ENCODE data around the gene FBXO21. TPM values are rescaled to one million over a fixed set of nuclear protein-coding genes. Genes with fewer than 3 reads are reported as not detected.
"Not testable (repeated sequence)": the region's sequence is repeated elsewhere in the genome, so short reads cannot be mapped to it uniquely, and the experiment has no call there.

Gene FBXO21
- total RNA-seq, 4 donors from 2014 or later: 80.2 to 95.8 (median 81.9) TPM

DNA sequence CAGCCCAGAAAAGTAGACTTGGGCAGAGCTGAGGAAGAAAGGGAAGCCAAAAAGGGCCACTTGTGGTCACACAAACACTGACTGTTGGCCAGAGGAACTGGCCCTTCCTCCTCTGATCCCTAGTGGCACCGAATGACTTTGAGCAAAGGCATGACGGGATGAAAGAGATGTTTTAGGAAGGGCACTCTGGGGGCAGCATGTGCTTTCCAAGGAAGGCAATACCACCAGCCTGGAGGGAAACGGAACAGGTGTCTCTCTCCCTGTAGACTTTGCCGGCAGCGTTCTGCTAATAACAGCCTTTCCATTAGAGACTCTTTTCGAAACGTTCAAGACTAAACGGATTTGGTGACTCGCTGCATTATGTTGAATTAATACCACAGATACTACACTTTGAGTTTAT lies 12.3 kb upstream of the FBXO21 start:
- H3K4me3 ChIP-seq: no peak overlapping the region
- no peak overlapping the region for H3K27ac ChIP-seq
- peaks cover 0 to 8% (median 0%) of the 10 kb centered on the region in 3 donors for H3K9me3 ChIP-seq
- no peak for TF ChIP-seq POLR2A (IDR thresholded peaks at IDR 0.05)
- no peak for TF ChIP-seq CTCF (IDR thresholded peaks at IDR 0.05)
- TF ChIP-seq EP300 (IDR thresholded peaks at IDR 0.05): no peak
- no peak for TF ChIP-seq POLR2AphosphoS5 (IDR thresholded peaks at IDR 0.05)
- peaks cover 39% of the 10 kb centered on the region for H3K27me3 ChIP-seq
- 71 to 77% methylated on average over 7 to 9 of the region's 9 CpGs for WGBS, 2 donors (ENCODE audit: low coverage in 1 of 2)
- no peaks in the 10 kb centered on the region for H3K4me1 ChIP-seq
- ATAC-seq: no peak
- no peaks in the 10 kb centered on the region for H3K36me3 ChIP-seq

- Histone ChIP-seq H3K27ac (no peak overlapping the region), H3K4me1 (no peaks in the 10 kb centered on the region), H3K36me3 (no peaks in the 10 kb centered on the region), H3K9me3 (peaks cover 0 to 8% (median 0%) of the 10 kb centered on the region in 3 donors), H3K4me3 (no peak overlapping the region), H3K27me3 (peaks cover 34% of the 10 kb centered on the region)
- no peak for ATAC-seq
- TF ChIP-seq EP300 (IDR thresholded peaks at IDR 0.05) (no peak), POLR2AphosphoS5 (IDR thresholded peaks at IDR 0.05) (no peak), CTCF (IDR thresholded peaks at IDR 0.05) (no peak), POLR2A (IDR thresholded peaks at IDR 0.05) (no peak)
- WGBS, 2 donors (ENCODE audit: low coverage in 1 of 2): 85 to 98% methylated on average over 4 to 8 of the region's 9 CpGs
These were observed 11.8 kb upstream of the FBXO21 start for GRCh38 chr12:117202033-117202432.

DNA sequence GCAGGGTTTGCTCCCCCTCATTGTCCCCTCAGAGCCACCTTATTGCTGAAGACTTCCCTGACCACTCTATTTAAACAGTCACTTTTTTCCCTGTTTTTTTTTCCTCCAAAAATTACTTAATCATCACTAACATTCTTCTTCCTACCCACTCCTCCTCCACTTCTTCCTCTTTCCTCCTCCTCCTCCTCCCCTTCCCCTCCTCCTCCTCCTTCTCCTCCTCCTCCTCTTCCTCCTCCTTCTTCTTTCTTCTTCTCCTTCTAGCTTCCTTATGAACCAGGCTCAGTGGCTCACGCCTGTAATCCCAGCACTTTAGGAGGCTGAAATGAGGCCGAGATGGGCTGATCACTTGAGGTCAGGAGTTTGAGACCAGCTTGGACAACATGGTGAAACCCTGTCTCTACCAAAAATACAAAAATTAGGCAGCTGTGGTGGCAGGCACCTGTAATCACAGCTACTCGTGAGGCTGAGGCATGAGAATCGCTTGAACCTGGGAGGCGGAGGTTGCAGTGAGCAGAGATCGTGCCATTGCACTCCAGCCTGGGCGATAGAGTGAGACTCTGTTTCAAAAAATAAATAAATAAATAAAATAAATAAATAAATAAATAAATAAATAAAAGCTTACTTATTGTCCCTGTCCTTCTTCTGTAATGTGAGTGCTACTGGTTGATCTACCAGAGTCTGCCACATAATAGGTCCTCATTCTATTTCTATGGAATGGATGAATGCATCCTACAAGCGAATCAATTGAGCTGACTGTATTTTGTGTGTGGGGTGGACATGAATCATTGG lies 9.9 kb upstream of the FBXO21 start:
- 83 to 88% methylated on average over 1 to 6 of the region's 8 CpGs for WGBS, 2 donors (ENCODE audit: low coverage in 1 of 2)
- not testable (repeated sequence) for H3K27ac ChIP-seq, H3K4me3 ChIP-seq, H3K9me3 ChIP-seq, H3K36me3 ChIP-seq, ATAC-seq, H3K4me1 ChIP-seq
- peaks cover 19% of the 10 kb centered on the region for H3K27me3 ChIP-seq

DNA sequence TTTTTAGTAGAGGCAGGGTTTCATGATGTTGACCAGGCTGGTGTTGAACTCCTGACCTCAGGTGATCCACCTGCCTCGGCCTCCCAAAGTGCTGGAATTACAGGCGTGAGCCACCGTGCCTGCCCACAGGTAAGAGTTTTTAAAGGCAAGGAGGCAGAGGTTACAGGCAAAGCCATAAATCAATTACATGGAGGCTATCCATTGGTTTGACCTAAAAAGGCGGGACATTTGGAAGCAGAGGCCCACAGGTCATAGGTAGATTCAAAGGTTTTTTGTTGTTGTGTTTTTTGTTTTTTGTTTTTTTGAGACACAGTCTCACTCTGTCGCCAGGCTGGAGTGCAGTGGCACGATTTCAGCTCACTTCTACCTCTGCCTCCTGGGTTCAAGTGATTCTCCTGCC lies 6.1 kb upstream of the FBXO21 start:
- not testable (repeated sequence) for H3K9me3 ChIP-seq, H3K36me3 ChIP-seq, H3K27ac ChIP-seq, ATAC-seq, H3K4me1 ChIP-seq, H3K4me3 ChIP-seq, H3K27me3 ChIP-seq
- 95% methylated on average over 6 of the region's 6 CpGs; no CpG with 5 or more reads in 1 of the 2 donors for WGBS, 2 donors (ENCODE audit: low coverage in 1 of 2)

- WGBS, 2 donors (ENCODE audit: low coverage in 1 of 2): 72 to 86% methylated on average over 3 to 4 of the region's 9 CpGs
- H3K4me1 ChIP-seq, H3K9me3 ChIP-seq, H3K4me3 ChIP-seq, H3K36me3 ChIP-seq, H3K27me3 ChIP-seq, ATAC-seq, H3K27ac ChIP-seq: not testable (repeated sequence)
These were observed 4.8 kb upstream of the FBXO21 start for GRCh38 chr12:117195027-117195426.

DNA sequence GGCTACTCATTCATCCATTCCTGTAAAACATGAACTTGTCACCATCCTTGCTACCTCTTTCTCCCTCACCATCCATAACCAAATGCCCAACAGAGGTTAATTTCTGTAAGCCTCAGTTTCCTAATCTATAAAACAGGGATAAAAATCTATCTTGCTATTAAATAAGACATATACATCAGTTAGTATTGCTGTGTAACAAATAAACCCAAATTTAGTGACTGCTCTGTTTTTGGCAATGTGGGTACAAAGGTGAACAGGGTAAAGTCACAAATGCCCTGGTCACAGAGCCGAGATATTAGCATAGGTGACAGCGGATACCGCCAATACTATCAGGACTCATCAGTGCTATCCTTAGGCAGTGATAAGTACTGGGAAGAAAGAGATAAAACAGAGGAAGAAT lies 3.6 kb upstream of the FBXO21 start:
- Histone ChIP-seq H3K27me3 (no peaks in the 10 kb centered on the region), H3K4me3 (no peak overlapping the region), H3K36me3 (no peaks in the 10 kb centered on the region), H3K27ac (no peak overlapping the region), H3K9me3 (no peaks in the 10 kb centered on the region), H3K4me1 (peaks cover 0 to 15% (median 3%) of the 10 kb centered on the region in 3 donors)
- TF ChIP-seq POLR2A (IDR thresholded peaks at IDR 0.05): no peak
- TF ChIP-seq POLR2AphosphoS5 (IDR thresholded peaks at IDR 0.05): no peak
- TF ChIP-seq EP300 (IDR thresholded peaks at IDR 0.05): no peak
- TF ChIP-seq CTCF (IDR thresholded peaks at IDR 0.05): no peak
- no peak for ATAC-seq
- WGBS, 2 donors (ENCODE audit: low coverage in 1 of 2): 68 to 73% methylated on average over 3 of the region's 3 CpGs

- H3K36me3 ChIP-seq, H3K4me3 ChIP-seq, H3K27ac ChIP-seq, H3K27me3 ChIP-seq, H3K9me3 ChIP-seq, ATAC-seq: not testable (repeated sequence)
- WGBS, 2 donors (ENCODE audit: low coverage in 1 of 2): 84 to 90% methylated on average over 4 to 9 of the region's 9 CpGs
- peaks cover 0 to 26% (median 6%) of the 10 kb centered on the region in 3 donors for H3K4me1 ChIP-seq
These were observed 2.3 kb upstream of the FBXO21 start for GRCh38 chr12:117192581-117192980.
